HG03280 (cell line): ENCODE data around the gene UNC80.

Source experiments
- ATAC-seq: cut with Tn5 transposase; IDR thresholded peaks from one replicate; pipeline ENCODE4 v1.9.1; 2021; ENCODE audit warnings: mild to moderate bottlenecking, moderate library complexity; ENCODE audit not compliant: unreplicated experiment

The UNC80 gene

GRCh38 chr2:209805351-209805750 lies 33.7 kb downstream of the UNC80 start:
- no peak for ATAC-seq

- ATAC-seq: no peak
These were observed 34.7 kb downstream of the UNC80 start for GRCh38 chr2:209806318-209806717.

GRCh38 chr2:209808521-209808920 lies 36.9 kb downstream of the UNC80 start:
- ATAC-seq: no peak

GRCh38 chr2:209809256-209809655 lies 37.6 kb downstream of the UNC80 start:
- ATAC-seq: no peak

GRCh38 chr2:209817844-209818271 lies 46.2 kb downstream of the UNC80 start:
- no peak for ATAC-seq

- ATAC-seq: no peak
These were observed 47.3 kb downstream of the UNC80 start for GRCh38 chr2:209818939-209819338.

- no peak for ATAC-seq
These were observed 50.2 kb downstream of the UNC80 start for GRCh38 chr2:209821806-209822205.

- ATAC-seq: no peak
These were observed 51.9 kb downstream of the UNC80 start for GRCh38 chr2:209823484-209823883.

GRCh38 chr2:209824391-209824790 lies 52.8 kb downstream of the UNC80 start:
- no peak for ATAC-seq

- no peak for ATAC-seq
These were observed 59.3 kb downstream of the UNC80 start for GRCh38 chr2:209830722-209831465.

- no peak for ATAC-seq
These were observed 63.1 kb downstream of the UNC80 start for GRCh38 chr2:209834767-209835166.

- ATAC-seq: no peak
These were observed 68.8 kb downstream of the UNC80 start for GRCh38 chr2:209840434-209840833.

- ATAC-seq: no peak
These were observed 74.0 kb downstream of the UNC80 start for GRCh38 chr2:209845666-209846065.

GRCh38 chr2:209864716-209865295 lies 93.2 kb downstream of the UNC80 start:
- ATAC-seq: no peak

GRCh38 chr2:209868271-209868994 lies 96.8 kb downstream of the UNC80 start:
- ATAC-seq: no peak

GRCh38 chr2:209870067-209870466 lies 98.4 kb downstream of the UNC80 start:
- ATAC-seq: no peak

GRCh38 chr2:209872675-209873074 lies 101.0 kb downstream of the UNC80 start:
- no peak for ATAC-seq

- ATAC-seq: no peak
These were observed 103.6 kb downstream of the UNC80 start for GRCh38 chr2:209875270-209875669.

- ATAC-seq: no peak
These were observed 104.6 kb downstream of the UNC80 start for GRCh38 chr2:209876211-209876610.

GRCh38 chr2:209878701-209879100 lies 107.1 kb downstream of the UNC80 start:
- no peak for ATAC-seq

GRCh38 chr2:209900638-209901037 lies 129.0 kb downstream of the UNC80 start:
- ATAC-seq: no peak

GRCh38 chr2:209901172-209901571 lies 129.5 kb downstream of the UNC80 start:
- ATAC-seq: no peak
